ENCODE measurements around the gene CDHR1.
A peak's percentile ranks its signal among the peaks of the same experiment; 100 is the strongest.
"Not testable (repeated sequence)": the region's sequence is repeated elsewhere in the genome, so short reads cannot be mapped to it uniquely, and the experiment has no call there.

CDHR1 gene

GRCh38 chr10:84175436-84175835 lies 18.9 kb upstream of the CDHR1 start:
- no peak for DNase-seq (ENCODE audit: low read depth)

DNA sequence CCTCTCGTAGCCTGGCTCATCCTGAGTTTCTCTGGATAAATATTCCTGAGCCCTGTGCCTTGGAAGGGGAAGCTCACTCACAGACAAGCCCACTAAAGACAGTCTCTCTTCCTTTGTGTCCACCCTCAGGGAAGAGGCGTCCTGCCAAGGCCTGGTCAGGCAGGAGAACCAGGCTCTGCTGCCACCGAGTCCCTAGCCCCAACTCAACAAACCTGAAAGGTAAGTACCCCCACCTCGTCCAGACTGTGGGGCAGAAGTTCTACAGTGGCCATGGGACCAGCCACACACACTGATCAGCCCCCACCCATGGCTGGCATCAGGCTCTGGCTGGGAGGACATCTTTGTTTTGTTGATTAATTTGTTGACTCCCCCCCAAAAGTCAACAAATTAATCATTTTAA lies 18.0 kb upstream of the CDHR1 start:
- no peak for DNase-seq (ENCODE audit: low read depth)

- DNase-seq (ENCODE audit: low read depth): no peak
Measured at GRCh38 chr10:84176836-84177474, 17.4 kb upstream of the CDHR1 start.

GRCh38 chr10:84177541-84178141 lies 16.7 kb upstream of the CDHR1 start:
- peak; percentile 24 for DNase-seq (ENCODE audit: low read depth)

- no peak for DNase-seq (ENCODE audit: low read depth)
Measured at GRCh38 chr10:84178160-84178609, 16.2 kb upstream of the CDHR1 start.

DNA sequence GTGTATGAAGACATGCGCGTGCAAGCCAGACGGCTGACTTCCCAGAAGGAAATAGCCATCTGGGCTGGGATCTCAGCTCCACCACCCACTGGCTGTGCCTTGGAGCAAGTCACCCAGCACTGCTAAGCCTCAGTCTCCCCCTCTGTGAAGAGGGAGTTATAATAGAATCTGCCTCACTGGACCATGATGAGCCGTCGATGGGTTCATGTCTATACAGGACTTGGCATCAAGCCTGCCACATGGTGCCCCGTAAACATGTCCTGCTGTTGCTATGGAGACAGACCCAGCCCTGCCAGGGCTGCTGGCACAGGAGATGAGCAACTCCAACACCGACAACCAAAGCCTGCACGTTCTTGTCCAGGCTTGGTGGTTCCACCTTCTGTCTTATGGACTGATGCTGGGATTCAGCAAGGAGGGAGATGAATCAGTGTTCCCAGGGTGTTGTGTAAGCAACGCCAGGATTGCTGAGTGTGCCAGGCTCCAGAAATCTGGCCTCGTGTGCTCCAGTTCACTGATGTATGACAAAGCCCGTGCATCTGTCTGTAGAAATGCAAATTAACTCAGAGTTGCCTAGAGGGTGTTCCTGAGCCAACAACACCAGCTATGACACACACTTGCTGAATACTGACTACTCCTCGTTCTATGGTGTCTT lies 15.2 kb upstream of the CDHR1 start:
- no peak for DNase-seq (ENCODE audit: low read depth)

- DNase-seq (ENCODE audit: low read depth): not testable (repeated sequence)
Measured at GRCh38 chr10:84180386-84180785, 14.0 kb upstream of the CDHR1 start.

GRCh38 chr10:84181631-84182030 lies 12.7 kb upstream of the CDHR1 start:
- DNase-seq (ENCODE audit: low read depth): no peak

- no peak for DNase-seq (ENCODE audit: low read depth)
Measured at GRCh38 chr10:84184517-84184916, 9.8 kb upstream of the CDHR1 start.

DNA sequence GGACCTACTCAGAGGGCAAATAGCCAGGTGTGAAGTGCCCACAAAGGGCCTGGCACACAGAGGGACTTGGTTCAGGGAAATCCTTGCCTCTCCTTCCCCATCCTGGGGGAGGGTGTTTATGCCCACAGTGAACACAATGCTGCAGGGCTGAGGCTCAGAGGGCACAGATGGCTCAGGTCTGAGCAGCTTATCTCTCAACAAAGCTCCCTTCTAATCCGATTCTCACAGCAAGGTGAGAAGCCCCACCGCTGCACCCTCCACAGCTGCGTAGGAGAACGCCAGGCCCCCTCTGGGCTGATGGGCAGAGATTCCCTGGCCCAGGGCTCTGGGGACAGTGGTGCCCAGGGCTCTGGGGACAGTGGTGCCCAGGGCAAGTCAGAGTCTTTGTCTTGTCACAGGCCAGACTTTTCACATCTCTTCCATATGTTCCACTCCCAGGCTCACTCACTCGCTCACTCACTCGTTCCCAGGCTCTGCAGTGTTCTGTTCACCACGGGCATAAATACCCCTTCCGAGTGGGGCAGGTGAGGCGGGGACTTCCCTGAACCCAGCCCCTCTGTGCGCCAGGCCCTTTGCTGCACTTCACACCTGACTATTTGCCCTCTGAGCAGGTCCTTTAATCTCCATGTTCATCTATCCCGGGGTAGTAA lies 8.7 kb upstream of the CDHR1 start:
- no peak for DNase-seq (ENCODE audit: low read depth)

DNA sequence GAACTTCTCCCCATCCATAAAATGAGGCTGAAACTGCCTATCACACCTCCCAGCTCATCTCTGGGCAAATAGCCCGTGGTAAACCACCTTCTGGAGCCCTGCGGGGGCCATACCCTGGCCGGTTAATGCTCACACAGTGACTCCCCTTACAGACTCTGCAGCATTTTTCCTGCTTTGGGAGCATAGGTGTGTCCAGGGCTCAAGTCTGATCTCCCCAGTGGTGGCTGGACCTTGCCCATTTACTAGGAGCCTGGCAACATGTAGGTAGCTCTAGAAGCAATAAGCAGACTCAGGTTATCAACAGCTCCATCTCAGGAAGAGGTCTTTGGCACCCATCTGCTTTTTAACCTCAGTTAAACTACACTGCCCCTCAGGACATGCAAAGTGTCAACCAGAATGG lies 5.5 kb upstream of the CDHR1 start:
- DNase-seq (ENCODE audit: low read depth): no peak

DNA sequence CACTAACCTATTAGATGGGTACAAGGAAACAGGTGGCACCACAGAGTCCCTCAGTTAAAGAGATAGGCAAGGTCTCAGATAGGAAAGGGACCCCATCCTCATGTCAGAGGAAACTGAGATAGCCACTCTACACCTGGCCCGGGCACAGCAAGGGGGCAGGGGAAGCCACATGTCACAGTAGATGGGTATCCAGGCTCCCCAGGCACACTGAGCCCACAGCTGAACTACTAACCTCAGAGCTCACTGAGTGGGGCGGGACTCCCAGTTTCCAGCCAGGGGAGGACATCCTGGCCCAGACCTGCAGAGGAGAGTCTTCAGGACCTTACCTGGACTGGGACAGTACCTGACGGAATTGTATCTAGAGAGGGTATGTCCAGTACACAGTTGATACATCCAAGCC lies 3.7 kb upstream of the CDHR1 start:
- DNase-seq (ENCODE audit: low read depth): no peak

DNA sequence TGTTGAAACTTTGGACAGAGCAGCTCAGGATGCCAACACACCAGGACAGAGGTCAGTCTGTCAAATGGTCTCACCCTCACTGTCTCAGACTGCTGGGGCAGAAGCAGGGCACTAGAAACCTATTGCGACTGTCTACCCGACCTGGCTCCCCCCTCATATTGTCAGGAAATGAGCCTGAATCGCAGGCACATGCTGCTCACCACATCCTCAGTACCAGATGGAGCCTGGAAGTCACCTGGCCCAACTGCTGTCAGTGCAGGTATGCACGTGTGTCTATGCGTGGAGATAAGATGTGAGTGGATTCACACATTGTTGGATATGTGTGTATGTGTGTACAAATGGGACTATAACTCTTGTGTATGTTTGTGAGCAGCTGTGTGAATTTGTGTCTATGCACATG lies 3.2 kb upstream of the CDHR1 start:
- DNase-seq (ENCODE audit: low read depth): no peak

DNA sequence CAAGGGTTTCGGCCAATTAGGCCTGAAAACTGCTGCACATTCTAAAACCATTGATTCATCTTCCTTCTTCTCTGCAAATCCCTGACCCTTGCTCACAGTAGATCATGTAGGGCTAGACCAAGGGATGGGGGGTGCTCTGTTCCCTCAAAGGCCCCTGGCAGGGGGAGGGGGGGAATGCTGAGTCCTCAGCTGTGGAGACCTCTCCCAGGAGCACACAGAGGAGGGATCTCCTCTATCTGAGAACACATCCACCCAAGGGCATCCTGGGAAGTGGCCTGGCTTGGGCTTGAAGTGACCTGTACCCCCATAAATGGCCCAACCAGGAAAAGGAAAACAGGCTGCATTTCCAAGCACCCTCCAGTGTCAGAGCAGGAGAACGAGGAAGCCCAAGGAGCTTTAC lies 1.0 kb upstream of the CDHR1 start:
- DNase-seq (ENCODE audit: low read depth): no peak

GRCh38 chr10:84193846-84194423 lies 402 bp upstream of the CDHR1 start:
- no peak for DNase-seq (ENCODE audit: low read depth)

GRCh38 chr10:84195044-84195830 lies 900 bp downstream of the CDHR1 start:
- DNase-seq (ENCODE audit: low read depth): no peak

GRCh38 chr10:84196083-84196482 lies 1.7 kb downstream of the CDHR1 start:
- no peak for DNase-seq (ENCODE audit: low read depth)

DNA sequence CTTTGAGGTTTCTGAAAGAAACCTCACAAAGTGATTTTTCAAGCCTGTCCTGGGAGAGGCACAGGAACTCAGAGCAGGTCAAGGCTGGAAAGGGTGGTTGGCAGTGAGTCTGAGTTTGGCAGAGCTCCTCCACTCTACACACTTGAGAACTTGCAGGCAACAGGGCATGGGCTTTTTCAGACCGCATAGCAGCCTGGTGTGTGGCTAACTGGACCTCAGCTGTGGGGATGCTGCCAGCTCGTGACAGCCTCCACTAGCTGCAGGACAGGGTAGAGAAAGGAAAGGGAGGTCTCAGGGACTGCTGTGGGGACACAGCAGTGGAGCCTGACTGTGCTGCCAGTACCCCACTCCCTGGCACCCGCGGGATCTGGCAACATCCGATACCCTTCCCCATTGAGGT lies 2.6 kb downstream of the CDHR1 start:
- no peak for DNase-seq (ENCODE audit: low read depth)

GRCh38 chr10:84197643-84198042 lies 3.3 kb downstream of the CDHR1 start:
- no peak for DNase-seq (ENCODE audit: low read depth)

DNA sequence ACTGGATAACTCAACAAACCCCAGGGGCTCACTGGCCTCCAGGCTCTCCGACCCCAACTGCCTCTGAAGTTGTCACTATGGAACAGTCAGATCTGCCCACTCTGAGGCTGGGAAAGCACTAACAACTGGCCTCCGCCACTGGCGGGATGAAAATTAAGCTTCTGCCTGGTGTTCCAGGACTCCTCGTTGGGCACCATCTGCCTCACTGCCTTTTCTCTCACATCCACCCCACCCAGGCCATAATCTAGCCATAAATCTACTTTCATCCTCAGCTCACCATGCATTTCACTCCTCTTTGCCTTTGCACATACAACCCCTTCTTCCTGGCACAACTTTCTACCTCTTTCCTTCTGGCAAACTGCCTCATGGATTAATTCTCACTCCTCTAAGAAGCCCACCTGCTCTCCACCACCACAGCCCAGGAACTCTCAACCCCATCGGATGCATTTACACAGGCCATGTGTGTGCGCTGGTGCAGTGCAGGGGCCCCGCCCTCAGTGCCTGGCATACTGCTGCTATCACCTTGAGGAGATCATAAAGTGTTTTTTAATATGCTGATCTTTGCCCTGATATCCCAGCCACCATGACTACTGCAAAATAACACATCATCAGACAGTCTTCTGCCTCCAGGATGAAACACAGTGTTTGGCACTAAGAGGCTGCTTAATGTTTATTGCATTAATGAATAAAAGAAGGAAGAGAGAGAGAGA lies 4.0 kb downstream of the CDHR1 start:
- no peak for DNase-seq (ENCODE audit: low read depth)

DNA sequence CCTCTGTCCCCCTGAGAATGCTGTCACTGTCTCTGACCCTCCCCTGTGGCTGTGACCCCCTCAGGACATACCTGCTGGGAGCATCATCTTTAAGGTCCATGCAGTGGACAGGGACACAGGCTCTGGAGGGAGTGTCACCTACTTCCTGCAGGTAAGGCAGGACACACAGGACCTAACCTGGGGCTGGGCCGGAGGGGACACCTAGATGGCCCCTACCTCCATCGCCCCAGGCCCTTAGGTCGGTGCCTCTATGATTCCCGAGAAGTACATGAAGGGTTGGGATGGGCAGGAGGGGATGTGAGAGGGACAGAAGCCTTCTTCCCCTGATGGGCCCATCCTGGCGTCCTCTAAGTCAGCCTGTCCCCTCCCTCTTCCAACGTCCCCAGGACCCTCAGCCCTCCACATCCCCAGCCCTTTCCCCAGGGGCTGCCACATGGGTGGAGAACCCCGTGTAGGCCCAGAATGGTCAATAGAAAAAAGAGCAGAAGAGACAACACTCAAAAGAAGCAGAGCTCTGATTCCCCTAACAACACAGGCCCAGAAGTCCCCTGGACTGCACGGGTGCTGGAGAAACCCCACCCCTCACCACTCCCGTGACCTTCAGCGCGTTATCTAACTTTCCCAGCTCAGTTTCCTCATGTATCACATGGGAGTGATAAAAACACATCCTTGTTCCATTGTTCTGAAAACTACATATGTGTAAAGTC lies 6.4 kb downstream of the CDHR1 start:
- no peak for DNase-seq (ENCODE audit: low read depth)
